WERI-Rb-1 (cell line): ENCODE data around the gene SHROOM4.

Experiments used
- DNase-seq: peaks from one replicate; pipeline ENCODE4 v3.0.0-alpha.2; 2020
- H3K27ac ChIP-seq: fragments of 250-450 bp; sonication (Bioruptor Pico); 2 replicates; pipeline ENCODE4 v1.5.1; 2020; ENCODE audit warnings: mild to moderate bottlenecking, moderate library complexity
- H3K27me3 ChIP-seq: fragments of 250-450 bp; sonication (Bioruptor Pico); 2 replicates; pipeline ENCODE4 v1.5.1; 2021; ENCODE audit warnings: mild to moderate bottlenecking, low read depth, moderate library complexity; ENCODE audit not compliant: insufficient read depth, severe bottlenecking
- H3K36me3 ChIP-seq: fragments of 250-450 bp; sonication (Bioruptor Pico); 2 replicates; pipeline ENCODE4 v1.5.1; 2020; ENCODE audit warnings: mild to moderate bottlenecking, moderate library complexity
- H3K4me3 ChIP-seq: 2 replicates; pipeline ENCODE4 v1.5.1; 2011; ENCODE audit warnings: low read depth, mild to moderate bottlenecking, control low read depth, low read length
- H3K9me3 ChIP-seq: fragments of 250-450 bp; sonication (Bioruptor Pico); 2 replicates; pipeline ENCODE4 v1.5.1; 2021; ENCODE audit warnings: mild to moderate bottlenecking, moderate library complexity; ENCODE audit not compliant: severe bottlenecking
- TF ChIP-seq, protein P1 (sequence below): IDR thresholded peaks from 2 replicates; pipeline ENCODE4 v1.5.1; 2011; ENCODE audit warnings: low read depth, mild to moderate bottlenecking, control low read depth, inconsistent platforms, low read length

Gene SHROOM4

DNA sequence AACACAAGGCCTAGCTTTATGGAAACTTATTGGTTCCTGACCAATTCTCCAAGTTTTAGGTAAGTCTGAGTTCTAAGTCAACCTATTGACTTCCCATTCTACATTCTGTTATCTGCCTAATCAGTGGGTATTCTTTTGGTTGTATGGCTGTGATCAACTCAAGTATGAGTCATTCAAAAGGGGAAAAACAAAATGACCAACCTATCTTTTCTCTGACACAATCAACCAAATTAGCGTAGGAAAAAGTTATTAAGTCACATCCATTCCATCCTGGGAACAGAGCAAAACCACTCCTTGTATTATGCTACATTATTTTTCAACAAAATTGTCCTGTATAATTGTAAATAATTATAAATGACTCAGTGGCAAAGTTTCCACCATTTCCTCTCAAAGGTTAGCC is 136.2 kb downstream of the SHROOM4 start:
- Histone ChIP-seq H3K27me3 (peaks cover 27% of the 10 kb centered on the region), H3K27ac (no peak overlapping the region), H3K4me3 (no peak overlapping the region), H3K36me3 (no peaks in the 10 kb centered on the region), H3K9me3 (no peaks in the 10 kb centered on the region)
- no peak for DNase-seq
- TF ChIP-seq, protein P1, sequence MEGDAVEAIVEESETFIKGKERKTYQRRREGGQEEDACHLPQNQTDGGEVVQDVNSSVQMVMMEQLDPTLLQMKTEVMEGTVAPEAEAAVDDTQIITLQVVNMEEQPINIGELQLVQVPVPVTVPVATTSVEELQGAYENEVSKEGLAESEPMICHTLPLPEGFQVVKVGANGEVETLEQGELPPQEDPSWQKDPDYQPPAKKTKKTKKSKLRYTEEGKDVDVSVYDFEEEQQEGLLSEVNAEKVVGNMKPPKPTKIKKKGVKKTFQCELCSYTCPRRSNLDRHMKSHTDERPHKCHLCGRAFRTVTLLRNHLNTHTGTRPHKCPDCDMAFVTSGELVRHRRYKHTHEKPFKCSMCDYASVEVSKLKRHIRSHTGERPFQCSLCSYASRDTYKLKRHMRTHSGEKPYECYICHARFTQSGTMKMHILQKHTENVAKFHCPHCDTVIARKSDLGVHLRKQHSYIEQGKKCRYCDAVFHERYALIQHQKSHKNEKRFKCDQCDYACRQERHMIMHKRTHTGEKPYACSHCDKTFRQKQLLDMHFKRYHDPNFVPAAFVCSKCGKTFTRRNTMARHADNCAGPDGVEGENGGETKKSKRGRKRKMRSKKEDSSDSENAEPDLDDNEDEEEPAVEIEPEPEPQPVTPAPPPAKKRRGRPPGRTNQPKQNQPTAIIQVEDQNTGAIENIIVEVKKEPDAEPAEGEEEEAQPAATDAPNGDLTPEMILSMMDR, result no peak

DNA sequence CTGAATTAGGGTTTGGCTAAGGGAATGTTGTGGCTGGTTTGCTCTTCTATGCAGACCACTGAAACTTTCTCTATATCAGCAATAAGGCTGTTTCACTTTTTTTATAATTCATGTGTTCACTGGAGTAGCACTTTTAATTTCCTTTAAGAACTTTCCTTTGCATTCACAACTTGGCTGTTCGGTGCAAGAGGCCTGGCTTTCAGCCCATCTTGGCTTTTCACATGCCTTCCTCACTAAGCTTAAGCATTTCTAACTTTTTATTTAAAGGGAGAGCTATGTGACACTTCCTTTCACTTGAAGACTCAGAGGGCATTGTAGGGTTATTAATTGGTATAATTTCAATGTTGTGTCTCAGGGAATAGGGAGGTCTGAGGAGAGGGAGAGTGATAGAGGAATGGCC is 142.3 kb downstream of the SHROOM4 start:
- Histone ChIP-seq H3K9me3 (no peaks in the 10 kb centered on the region), H3K36me3 (no peaks in the 10 kb centered on the region), H3K4me3 (no peak overlapping the region), H3K27me3 (peaks cover 31% of the 10 kb centered on the region), H3K27ac (no peak overlapping the region)
- no peak for DNase-seq
- TF ChIP-seq, protein P1, result no peak

DNA sequence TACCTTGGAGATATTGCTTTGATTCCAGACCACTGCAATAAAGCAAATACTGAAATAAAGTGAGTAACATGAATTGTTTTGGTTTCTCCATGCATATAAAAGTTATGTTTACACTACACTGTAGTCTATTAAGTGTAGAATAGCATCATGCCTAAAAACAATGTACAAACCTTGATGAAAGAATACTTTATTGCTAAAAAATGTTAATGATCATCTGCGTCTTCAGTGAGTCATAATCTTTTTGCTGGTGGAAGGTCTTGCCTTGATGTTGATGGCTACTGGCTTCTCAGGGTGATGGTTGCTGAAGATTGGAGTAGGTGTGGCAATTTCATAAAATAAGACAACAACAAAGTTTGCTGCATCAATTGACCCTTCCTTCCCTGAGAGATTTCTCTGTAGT is 145.1 kb downstream of the SHROOM4 start:
- peaks cover 44% of the 10 kb centered on the region for H3K27me3 ChIP-seq
- TF ChIP-seq, protein P1, result no peak

DNA sequence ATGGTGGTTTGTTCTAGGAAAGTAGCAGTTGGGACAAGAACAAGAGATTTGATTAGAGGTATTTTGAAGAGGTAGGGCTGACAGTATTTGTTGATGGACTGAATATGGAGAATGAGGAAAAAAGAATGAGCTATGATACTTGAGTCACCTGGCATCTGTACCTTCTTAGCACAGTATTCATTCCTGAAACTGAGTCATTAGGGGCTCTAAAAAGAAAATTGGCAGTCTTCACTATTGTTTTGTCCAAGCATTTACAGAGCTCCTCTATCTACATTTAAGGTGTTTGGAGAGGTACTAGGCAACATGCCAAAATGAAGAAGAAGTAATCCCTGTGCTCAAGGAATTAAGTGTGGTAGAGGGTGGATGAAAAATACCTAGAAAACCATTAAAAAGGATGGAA is 165.8 kb downstream of the SHROOM4 start:
- peaks cover 43% of the 10 kb centered on the region for H3K27me3 ChIP-seq
- TF ChIP-seq, protein P1, result no peak
- H3K4me3 ChIP-seq, result no peak overlapping the region
- H3K36me3 ChIP-seq, result no peaks in the 10 kb centered on the region
- no peaks in the 10 kb centered on the region for H3K9me3 ChIP-seq
- DNase-seq, result no peak
- H3K27ac ChIP-seq, result no peak overlapping the region

More for the DNA sequence above, 145.1 kb downstream of the SHROOM4 start:
- Histone ChIP-seq H3K27ac (no peak overlapping the region), H3K4me3 (no peak overlapping the region), H3K9me3 (no peaks in the 10 kb centered on the region), H3K36me3 (no peaks in the 10 kb centered on the region)
- DNase-seq, result no peak

DNA sequence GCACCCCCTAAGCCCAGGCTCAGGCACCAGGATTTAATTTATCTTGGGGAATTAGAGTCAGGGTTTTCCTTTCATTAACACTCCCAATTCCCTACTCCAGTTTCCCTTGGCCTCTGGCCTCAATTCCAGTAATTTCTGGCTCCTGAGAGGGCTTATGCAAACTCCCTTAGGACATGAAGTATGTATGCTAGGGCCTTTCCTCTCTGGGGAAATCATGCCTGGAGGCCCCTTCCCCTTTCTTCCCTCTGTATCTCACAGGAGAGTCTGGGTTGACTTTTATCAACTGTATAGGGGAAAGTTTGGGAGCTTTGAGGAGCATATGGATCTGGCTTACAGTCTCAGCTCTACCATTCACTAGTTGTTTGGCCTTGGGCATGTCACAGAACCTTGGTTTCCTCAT is 169.5 kb downstream of the SHROOM4 start:
- no peak overlapping the region for H3K27ac ChIP-seq
- no peaks in the 10 kb centered on the region for H3K9me3 ChIP-seq
- DNase-seq, result no peak
- peaks cover 39% of the 10 kb centered on the region for H3K27me3 ChIP-seq
- no peak overlapping the region for H3K4me3 ChIP-seq
- H3K36me3 ChIP-seq, result no peaks in the 10 kb centered on the region
- TF ChIP-seq, protein P1, result no peak

DNA sequence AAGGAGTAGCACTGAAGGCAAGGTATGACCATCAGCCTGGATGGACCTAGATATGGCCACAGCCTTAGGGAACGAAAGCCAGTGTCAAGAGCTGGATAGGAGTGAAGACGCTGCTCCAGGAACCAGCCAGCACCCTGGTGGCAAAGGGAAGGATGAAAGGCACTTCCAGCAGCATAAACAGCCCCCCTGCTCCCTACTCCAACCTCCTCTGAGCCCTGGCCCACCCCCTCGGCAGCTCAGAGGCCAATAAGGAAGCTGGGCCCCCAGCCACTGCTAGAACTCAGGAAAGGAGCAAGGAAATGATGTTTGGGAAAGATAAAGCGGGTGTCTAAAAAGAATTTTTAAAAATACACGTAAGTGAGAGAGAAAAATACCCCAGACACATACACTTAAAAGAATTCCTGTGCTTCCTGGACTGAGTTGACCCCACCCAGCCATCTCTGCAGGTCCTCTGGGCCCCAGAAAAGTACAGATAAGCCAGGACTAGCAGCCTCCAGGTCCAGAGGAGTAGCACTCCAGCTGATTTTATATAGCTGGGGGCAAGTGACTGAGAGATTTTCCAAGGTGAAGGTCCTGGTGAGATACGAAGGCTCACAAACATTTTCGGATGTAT is 170.4 kb downstream of the SHROOM4 start:
- TF ChIP-seq, protein P1, result no peak
- Histone ChIP-seq H3K36me3 (no peaks in the 10 kb centered on the region), H3K27ac (no peak overlapping the region), H3K27me3 (peaks cover 35% of the 10 kb centered on the region), H3K9me3 (no peaks in the 10 kb centered on the region), H3K4me3 (no peak overlapping the region)
- DNase-seq, result no peak
